Measurements from ENCODE around the gene FECH.
"Not testable (repeated sequence)": the region's sequence is repeated elsewhere in the genome, so short reads cannot be mapped to it uniquely, and the experiment has no call there.

The FECH gene

GRCh38 chr18:57595347-57595746, 8.8 kb upstream of the FECH start:
- H3K4me1 ChIP-seq (ENCODE audit: insufficient read depth, low read length): no peaks in the 10 kb centered on the region
- peaks cover 26% of the 10 kb centered on the region for H3K36me3 ChIP-seq (ENCODE audit: insufficient read depth, low read length)
- H3K27ac ChIP-seq (ENCODE audit: low read length): no peak overlapping the region
- ATAC-seq (ENCODE audit: insufficient read depth, low read depth) (peak; percentile 51; the same call in 2 of the 3 replicates), DNase-seq (no peak)
- no peaks in the 10 kb centered on the region for H3K79me2 ChIP-seq (ENCODE audit: insufficient read depth, low read length)
- no peak overlapping the region for H2AFZ ChIP-seq (ENCODE audit: low read depth, low read length)
- no peak overlapping the region for H3K4me2 ChIP-seq (ENCODE audit: insufficient read depth, low read length)
- H3K9ac ChIP-seq (ENCODE audit: low read depth, low read length): no peak overlapping the region
- H3K4me3 ChIP-seq (ENCODE audit: low read depth in 1 of 2, low read length in 2 of 2): no peak overlapping the region
- H3K9me3 ChIP-seq (ENCODE audit: insufficient read depth, low read length, severe bottlenecking): no peaks in the 10 kb centered on the region
- no peaks in the 10 kb centered on the region for H3K27me3 ChIP-seq (ENCODE audit: insufficient read depth, low read length, poor library complexity)
- H4K20me1 ChIP-seq (ENCODE audit: insufficient read depth, low read length): no peaks in the 10 kb centered on the region
- no peak for TF ChIP-seq EZH2 (IDR thresholded peaks at IDR 0.05; ENCODE audit: borderline replicate concordance, low read depth, low read length, severe bottlenecking)
- TF ChIP-seq CTCF (IDR thresholded peaks at IDR 0.05; ENCODE audit: borderline replicate concordance, extremely low read depth, low read length, poor library complexity, severe bottlenecking): no peak

DNA sequence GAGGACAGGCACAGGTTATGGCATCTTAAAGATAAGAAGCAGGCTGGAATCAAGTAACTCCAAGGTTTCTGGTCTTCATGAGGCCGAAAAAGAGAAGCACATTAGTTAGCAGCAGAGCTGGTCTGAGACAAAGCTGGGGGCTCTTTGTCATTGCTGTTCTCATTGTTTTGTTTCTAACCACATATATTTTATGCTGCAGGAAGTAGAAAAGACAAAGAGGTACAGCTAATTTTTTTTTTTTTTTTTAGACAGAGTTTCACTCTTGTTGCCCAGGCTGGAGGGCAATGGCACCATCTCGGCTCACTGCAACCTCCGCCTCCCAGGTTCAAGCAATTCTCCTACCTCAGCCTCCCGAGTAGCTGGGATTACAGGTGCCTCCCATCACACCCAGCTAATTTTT, 6.2 kb upstream of the FECH start:
- not testable (repeated sequence) for H3K4me2 ChIP-seq (ENCODE audit: insufficient read depth, low read length); H3K36me3 ChIP-seq (ENCODE audit: insufficient read depth, low read length); H2AFZ ChIP-seq (ENCODE audit: low read depth, low read length); H3K4me3 ChIP-seq (ENCODE audit: low read depth in 1 of 2, low read length in 2 of 2); DNase-seq; H3K27ac ChIP-seq (ENCODE audit: low read length); H3K9me3 ChIP-seq (ENCODE audit: insufficient read depth, low read length, severe bottlenecking); H3K9ac ChIP-seq (ENCODE audit: low read depth, low read length); H3K4me1 ChIP-seq (ENCODE audit: insufficient read depth, low read length); H3K79me2 ChIP-seq (ENCODE audit: insufficient read depth, low read length); H4K20me1 ChIP-seq (ENCODE audit: insufficient read depth, low read length); ATAC-seq (ENCODE audit: insufficient read depth, low read depth); H3K27me3 ChIP-seq (ENCODE audit: insufficient read depth, low read length, poor library complexity)

DNA sequence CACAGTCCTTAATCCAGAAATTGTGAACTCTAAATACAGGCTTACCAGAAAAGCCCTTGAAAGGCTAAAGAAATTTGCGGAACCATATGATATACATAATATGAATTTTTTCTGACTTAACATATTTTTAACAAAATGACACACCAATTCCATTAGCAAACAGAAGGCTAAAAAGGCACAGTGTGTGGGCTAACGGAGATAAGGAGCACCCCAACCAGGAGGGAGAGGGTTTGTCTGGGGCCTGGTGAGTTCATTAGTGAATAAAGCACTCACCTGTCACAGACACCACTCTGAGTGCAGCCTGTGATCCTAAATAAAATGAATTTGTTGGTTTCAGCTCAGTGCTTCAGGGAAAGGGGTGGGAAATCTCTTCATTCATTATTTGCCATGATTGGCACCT, 2.7 kb upstream of the FECH start:
- Histone ChIP-seq H3K4me2 (ENCODE audit: insufficient read depth, low read length) (no peak overlapping the region), H3K4me1 (ENCODE audit: insufficient read depth, low read length) (peaks cover 23% of the 10 kb centered on the region), H3K27me3 (ENCODE audit: insufficient read depth, low read length, poor library complexity) (no peaks in the 10 kb centered on the region), H3K9ac (ENCODE audit: low read depth, low read length) (no peak overlapping the region), H2AFZ (ENCODE audit: low read depth, low read length) (no peak overlapping the region), H3K27ac (ENCODE audit: low read length) (no peak overlapping the region), H3K79me2 (ENCODE audit: insufficient read depth, low read length) (peaks cover 9% of the 10 kb centered on the region), H4K20me1 (ENCODE audit: insufficient read depth, low read length) (no peaks in the 10 kb centered on the region), H3K4me3 (ENCODE audit: low read depth in 1 of 2, low read length in 2 of 2) (no peak overlapping the region), H3K9me3 (ENCODE audit: insufficient read depth, low read length, severe bottlenecking) (no peaks in the 10 kb centered on the region), H3K36me3 (ENCODE audit: insufficient read depth, low read length) (no peaks in the 10 kb centered on the region)
- no peak for ATAC-seq (ENCODE audit: insufficient read depth, low read depth)
- TF ChIP-seq EZH2 (IDR thresholded peaks at IDR 0.05; ENCODE audit: borderline replicate concordance, low read depth, low read length, severe bottlenecking) (no peak), CTCF (IDR thresholded peaks at IDR 0.05; ENCODE audit: borderline replicate concordance, extremely low read depth, low read length, poor library complexity, severe bottlenecking) (no peak)
- no peak for DNase-seq

- no peaks in the 10 kb centered on the region for H3K9me3 ChIP-seq (ENCODE audit: insufficient read depth, low read length, severe bottlenecking)
- DNase-seq (no peak), ATAC-seq (ENCODE audit: insufficient read depth, low read depth) (no peak)
- peak overlapping the region; percentile 68 for H3K27ac ChIP-seq (ENCODE audit: low read length)
- H3K27me3 ChIP-seq (ENCODE audit: insufficient read depth, low read length, poor library complexity): no peaks in the 10 kb centered on the region
- H3K4me3 ChIP-seq (ENCODE audit: low read depth in 1 of 2, low read length in 2 of 2): peak overlapping the region; percentile 56 to 90; a peak in 3 of 4 replicates
- H3K79me2 ChIP-seq (ENCODE audit: insufficient read depth, low read length): peaks cover 9% of the 10 kb centered on the region
- peaks cover 23% of the 10 kb centered on the region for H3K4me1 ChIP-seq (ENCODE audit: insufficient read depth, low read length)
- H4K20me1 ChIP-seq (ENCODE audit: insufficient read depth, low read length): no peaks in the 10 kb centered on the region
- peak overlapping the region; percentile 76 for H3K9ac ChIP-seq (ENCODE audit: low read depth, low read length)
- H2AFZ ChIP-seq (ENCODE audit: low read depth, low read length): peak overlapping the region; percentile 93
- H3K36me3 ChIP-seq (ENCODE audit: insufficient read depth, low read length): peaks cover 5% of the 10 kb centered on the region; the same call in 1 of the 2 replicates
- H3K4me2 ChIP-seq (ENCODE audit: insufficient read depth, low read length): peak overlapping the region; percentile 96
- TF ChIP-seq CTCF (IDR thresholded peaks at IDR 0.05; ENCODE audit: borderline replicate concordance, extremely low read depth, low read length, poor library complexity, severe bottlenecking) (no peak), EZH2 (IDR thresholded peaks at IDR 0.05; ENCODE audit: borderline replicate concordance, low read depth, low read length, severe bottlenecking) (no peak)
Measured at GRCh38 chr18:57587098-57587661, 678 bp upstream of the FECH start.

Data from DND-41 (cell line).